ENCODE data around the gene EXT2.
A peak's percentile ranks its signal among the peaks of the same experiment; 100 is the strongest.

The EXT2 gene

DNA sequence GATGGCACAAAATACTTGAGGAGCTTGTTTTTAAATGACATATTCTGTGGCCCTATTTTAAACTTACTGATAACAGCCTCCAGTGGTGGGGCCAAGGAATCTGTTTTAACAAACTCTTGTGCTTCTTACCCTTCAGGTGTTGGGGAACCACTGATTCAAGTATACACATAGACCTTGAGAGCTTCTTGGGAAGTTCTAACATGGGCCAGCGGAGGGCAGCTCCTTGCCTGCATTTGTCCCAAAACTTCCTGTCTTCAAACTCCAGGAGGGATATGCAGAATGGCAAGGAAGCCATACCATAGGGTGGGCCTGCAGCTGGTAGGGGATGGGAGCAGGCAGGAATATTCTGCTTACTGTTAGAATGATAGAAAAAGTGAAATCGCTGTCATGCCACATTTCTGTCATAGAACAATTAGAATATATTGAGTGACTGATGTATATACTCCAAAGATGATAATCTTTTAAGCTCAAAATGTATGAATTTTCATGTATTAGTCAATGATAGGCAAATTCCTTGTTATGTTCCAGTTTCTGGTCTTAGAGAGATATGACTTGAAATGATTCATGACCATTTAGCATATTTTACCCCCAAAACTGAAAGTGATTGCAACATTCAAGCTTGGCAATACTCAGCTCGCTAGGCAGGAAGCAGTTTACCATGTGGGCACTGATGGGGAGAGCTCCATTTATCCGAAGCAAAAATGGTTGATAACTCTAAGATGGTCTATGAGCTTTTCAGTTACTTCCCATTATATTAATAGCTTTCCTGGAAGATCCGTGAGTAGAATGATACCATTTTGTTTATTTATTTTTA lies 9.2 kb downstream of the EXT2 start:
- no peaks in the 10 kb centered on the region for H4K20me1 ChIP-seq (ENCODE audit: insufficient read depth, low read length)

DNA sequence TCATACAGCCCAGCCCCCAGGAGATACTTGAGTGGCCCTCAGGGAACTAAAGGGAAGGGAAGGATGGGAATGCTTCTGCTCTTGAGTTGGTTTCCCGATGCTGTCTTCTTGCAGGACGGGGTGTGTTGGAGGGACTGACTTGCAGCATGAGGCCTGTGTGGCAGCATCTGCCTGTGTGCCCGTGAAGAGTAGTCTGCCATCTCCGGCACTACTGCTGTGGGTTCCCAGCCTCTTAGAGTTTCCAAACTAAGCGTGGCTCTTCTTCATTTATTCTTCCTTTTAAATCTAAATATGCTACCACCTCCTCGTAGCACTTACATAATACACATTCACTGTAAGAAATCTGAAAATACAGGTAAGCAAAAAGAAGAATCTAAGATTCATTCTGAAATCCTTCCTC lies 12.8 kb downstream of the EXT2 start:
- Histone ChIP-seq H3K9ac (ENCODE audit: low read length) (no peak overlapping the region), H3K27me3 (replicated peaks; ENCODE audit: insufficient read depth, low read length) (no peaks in the 10 kb centered on the region), H3K27ac (ENCODE audit: low read length) (no peak overlapping the region), H3K9me3 (replicated peaks; ENCODE audit: insufficient read depth, low read length) (no peaks in the 10 kb centered on the region), H3K36me3 (replicated peaks; ENCODE audit: insufficient read depth, low read length) (no peaks in the 10 kb centered on the region; the same call in 1 of the 2 replicates), H3K4me3 (ENCODE audit: low read length) (no peak overlapping the region), H3K4me1 (ENCODE audit: low read length) (peaks cover 12% of the 10 kb centered on the region), H3K9me2 (replicated peaks; ENCODE audit: insufficient read depth, low read length) (no peaks in the 10 kb centered on the region), H2AFZ (ENCODE audit: low read length) (no peak overlapping the region), H4K20me1 (ENCODE audit: insufficient read depth, low read length) (no peaks in the 10 kb centered on the region), H3F3A (ENCODE audit: insufficient read depth, low read length) (no peaks in the 10 kb centered on the region), H3K4me2 (ENCODE audit: low read depth, low read length) (no peak overlapping the region), H3K79me2 (ENCODE audit: low read length) (no peaks in the 10 kb centered on the region)
- DNase-seq: no peak
- TF ChIP-seq, protein P1, sequence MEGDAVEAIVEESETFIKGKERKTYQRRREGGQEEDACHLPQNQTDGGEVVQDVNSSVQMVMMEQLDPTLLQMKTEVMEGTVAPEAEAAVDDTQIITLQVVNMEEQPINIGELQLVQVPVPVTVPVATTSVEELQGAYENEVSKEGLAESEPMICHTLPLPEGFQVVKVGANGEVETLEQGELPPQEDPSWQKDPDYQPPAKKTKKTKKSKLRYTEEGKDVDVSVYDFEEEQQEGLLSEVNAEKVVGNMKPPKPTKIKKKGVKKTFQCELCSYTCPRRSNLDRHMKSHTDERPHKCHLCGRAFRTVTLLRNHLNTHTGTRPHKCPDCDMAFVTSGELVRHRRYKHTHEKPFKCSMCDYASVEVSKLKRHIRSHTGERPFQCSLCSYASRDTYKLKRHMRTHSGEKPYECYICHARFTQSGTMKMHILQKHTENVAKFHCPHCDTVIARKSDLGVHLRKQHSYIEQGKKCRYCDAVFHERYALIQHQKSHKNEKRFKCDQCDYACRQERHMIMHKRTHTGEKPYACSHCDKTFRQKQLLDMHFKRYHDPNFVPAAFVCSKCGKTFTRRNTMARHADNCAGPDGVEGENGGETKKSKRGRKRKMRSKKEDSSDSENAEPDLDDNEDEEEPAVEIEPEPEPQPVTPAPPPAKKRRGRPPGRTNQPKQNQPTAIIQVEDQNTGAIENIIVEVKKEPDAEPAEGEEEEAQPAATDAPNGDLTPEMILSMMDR (IDR thresholded peaks at IDR 0.05; ENCODE audit: low read length): no peak
- TF ChIP-seq EZH2phosphoT487 (IDR thresholded peaks at IDR 0.05; ENCODE audit: low read length): no peak
- TF ChIP-seq EZH2 (optimal IDR thresholded peaks at IDR 0.05; ENCODE audit: low read depth, low read length): no peak

More for the DNA sequence above, 9.2 kb downstream of the EXT2 start:
- TF ChIP-seq EZH2 (optimal IDR thresholded peaks at IDR 0.05; ENCODE audit: low read depth, low read length) (no peak), EZH2phosphoT487 (IDR thresholded peaks at IDR 0.05; ENCODE audit: low read length) (no peak)
- TF ChIP-seq, protein P1 (IDR thresholded peaks at IDR 0.05; ENCODE audit: low read length): no peak
- Histone ChIP-seq H3K27me3 (replicated peaks; ENCODE audit: insufficient read depth, low read length) (no peaks in the 10 kb centered on the region), H3K4me2 (ENCODE audit: low read depth, low read length) (no peak overlapping the region), H3K27ac (ENCODE audit: low read length) (no peak overlapping the region), H3F3A (ENCODE audit: insufficient read depth, low read length) (no peaks in the 10 kb centered on the region), H3K36me3 (replicated peaks; ENCODE audit: insufficient read depth, low read length) (no peaks in the 10 kb centered on the region; the same call in 1 of the 2 replicates), H3K9me2 (replicated peaks; ENCODE audit: insufficient read depth, low read length) (no peaks in the 10 kb centered on the region), H3K9ac (ENCODE audit: low read length) (no peak overlapping the region), H3K4me1 (ENCODE audit: low read length) (no peaks in the 10 kb centered on the region), H3K9me3 (replicated peaks; ENCODE audit: insufficient read depth, low read length) (no peaks in the 10 kb centered on the region), H3K4me3 (ENCODE audit: low read length) (no peak overlapping the region), H2AFZ (ENCODE audit: low read length) (no peak overlapping the region), H3K79me2 (ENCODE audit: low read length) (no peaks in the 10 kb centered on the region)
- no peak for DNase-seq

DNA sequence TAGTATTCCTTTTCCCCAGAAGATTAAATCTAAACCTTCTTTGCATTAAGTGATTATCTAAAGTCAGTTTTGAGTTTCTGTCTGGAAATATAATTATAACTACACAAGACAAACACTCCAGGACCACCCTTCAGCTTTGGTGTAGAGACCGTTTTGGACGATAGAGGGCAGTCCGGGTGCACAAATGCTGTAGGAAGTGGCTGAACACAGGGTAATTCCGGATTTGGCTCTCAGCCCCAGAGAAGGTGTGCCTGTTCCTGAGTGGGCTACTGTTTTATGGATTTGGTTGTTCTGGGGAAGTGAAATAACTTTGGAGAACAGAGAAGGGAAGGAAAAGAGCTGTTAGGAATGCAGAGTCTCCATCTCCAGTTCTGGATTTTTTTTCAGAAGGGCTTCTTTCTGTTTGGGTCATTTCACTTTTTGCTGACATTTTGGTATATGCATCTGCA lies 14.8 kb downstream of the EXT2 start:
- Histone ChIP-seq H3K36me3 (replicated peaks; ENCODE audit: insufficient read depth, low read length) (no peaks in the 10 kb centered on the region; the same call in 1 of the 2 replicates), H2AFZ (ENCODE audit: low read length) (0 out of 2 replicates have a peak overlapping the region, but pooled peaks have one; percentile 14), H3K9ac (ENCODE audit: low read length) (no peak overlapping the region)

More for the DNA sequence above, 14.8 kb downstream of the EXT2 start:
- Histone ChIP-seq H4K20me1 (ENCODE audit: insufficient read depth, low read length) (no peaks in the 10 kb centered on the region), H3K4me1 (ENCODE audit: low read length) (peaks cover 16% of the 10 kb centered on the region), H3K79me2 (ENCODE audit: low read length) (no peaks in the 10 kb centered on the region), H3K27me3 (replicated peaks; ENCODE audit: insufficient read depth, low read length) (no peaks in the 10 kb centered on the region), H3K4me2 (ENCODE audit: low read depth, low read length) (no peak overlapping the region), H3K27ac (ENCODE audit: low read length) (no peak overlapping the region), H3K9me2 (replicated peaks; ENCODE audit: insufficient read depth, low read length) (no peaks in the 10 kb centered on the region), H3F3A (ENCODE audit: insufficient read depth, low read length) (no peaks in the 10 kb centered on the region), H3K4me3 (ENCODE audit: low read length) (no peak overlapping the region), H3K9me3 (replicated peaks; ENCODE audit: insufficient read depth, low read length) (no peaks in the 10 kb centered on the region)
- DNase-seq: peak; percentile 44
- no peak for TF ChIP-seq EZH2 (optimal IDR thresholded peaks at IDR 0.05; ENCODE audit: low read depth, low read length)
- TF ChIP-seq, protein P1 (IDR thresholded peaks at IDR 0.05; ENCODE audit: low read length): peak; percentile 92

All from MM.1S (cell line).